ENCODE data around the gene KLHL13. TPM values are rescaled to one million over a fixed set of nuclear protein-coding genes. Genes with fewer than 3 reads are reported as not detected.
A peak's percentile ranks its signal among the peaks of the same experiment; 100 is the strongest.
"Not testable (repeated sequence)": the region's sequence is repeated elsewhere in the genome, so short reads cannot be mapped to it uniquely, and the experiment has no call there.

The KLHL13 gene, protein sequence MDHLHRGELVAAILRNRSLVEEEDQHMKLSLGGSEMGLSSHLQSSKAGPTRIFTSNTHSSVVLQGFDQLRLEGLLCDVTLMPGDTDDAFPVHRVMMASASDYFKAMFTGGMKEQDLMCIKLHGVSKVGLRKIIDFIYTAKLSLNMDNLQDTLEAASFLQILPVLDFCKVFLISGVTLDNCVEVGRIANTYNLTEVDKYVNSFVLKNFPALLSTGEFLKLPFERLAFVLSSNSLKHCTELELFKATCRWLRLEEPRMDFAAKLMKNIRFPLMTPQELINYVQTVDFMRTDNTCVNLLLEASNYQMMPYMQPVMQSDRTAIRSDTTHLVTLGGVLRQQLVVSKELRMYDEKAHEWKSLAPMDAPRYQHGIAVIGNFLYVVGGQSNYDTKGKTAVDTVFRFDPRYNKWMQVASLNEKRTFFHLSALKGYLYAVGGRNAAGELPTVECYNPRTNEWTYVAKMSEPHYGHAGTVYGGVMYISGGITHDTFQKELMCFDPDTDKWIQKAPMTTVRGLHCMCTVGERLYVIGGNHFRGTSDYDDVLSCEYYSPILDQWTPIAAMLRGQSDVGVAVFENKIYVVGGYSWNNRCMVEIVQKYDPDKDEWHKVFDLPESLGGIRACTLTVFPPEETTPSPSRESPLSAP
- total RNA-seq = not detected

GRCh38 chrX:118116713-118117550, at the start of gene KLHL13:
Gene KLHL13, minus strand, starts transcription at chrX:118116810. Its CDS starts 88,337 bp downstream, at chrX:118028473.
- peak within 1 kb of the TSS; percentile 48 for H3K4me3 Mint-ChIP-seq
- no peak within 1 kb of the TSS for H3K27ac Mint-ChIP-seq
- no peak for DNase-seq
- ChIA-PET CTCF (no interaction called here), POLR2A (no interaction called here)
- H3K4me1 Mint-ChIP-seq = no peaks in the 10 kb centered on the region
- no peaks in the 10 kb centered on the region for H3K36me3 Mint-ChIP-seq (ENCODE audit: low read depth)
- H3K27me3 Mint-ChIP-seq = peaks cover 25% of the 10 kb centered on the region
- no peaks in the 10 kb centered on the region for H3K9me3 Mint-ChIP-seq

DNA sequence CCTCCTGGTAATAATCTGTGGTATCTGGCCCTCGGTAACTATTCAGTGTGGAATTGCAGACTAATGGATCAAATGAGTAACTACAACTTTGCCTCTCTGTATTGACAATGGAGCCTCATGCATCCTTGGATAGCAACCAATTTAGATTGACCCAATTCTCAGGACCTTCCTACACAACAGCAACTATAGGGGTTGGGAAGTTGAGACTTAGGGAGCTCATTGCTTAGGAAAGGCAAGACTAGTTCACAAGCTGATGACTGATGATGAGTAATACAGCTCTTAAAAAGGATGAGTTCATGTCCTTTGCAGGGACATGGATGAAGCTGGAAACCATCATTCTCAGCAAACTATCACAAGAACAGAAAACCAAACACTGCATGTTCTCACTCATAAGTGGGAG, 47.5 kb upstream of the KLHL13 start:
- no peak for DNase-seq
- POLR2A ChIA-PET = no interaction called here
- Mint-ChIP-seq H3K36me3 (ENCODE audit: low read depth) (no peaks in the 10 kb centered on the region), H3K4me3 (no peak overlapping the region), H3K4me1 (no peaks in the 10 kb centered on the region), H3K27ac (no peak overlapping the region), H3K27me3 (no peaks in the 10 kb centered on the region), H3K9me3 (no peaks in the 10 kb centered on the region)
- CTCF ChIA-PET = no interaction called here

DNA sequence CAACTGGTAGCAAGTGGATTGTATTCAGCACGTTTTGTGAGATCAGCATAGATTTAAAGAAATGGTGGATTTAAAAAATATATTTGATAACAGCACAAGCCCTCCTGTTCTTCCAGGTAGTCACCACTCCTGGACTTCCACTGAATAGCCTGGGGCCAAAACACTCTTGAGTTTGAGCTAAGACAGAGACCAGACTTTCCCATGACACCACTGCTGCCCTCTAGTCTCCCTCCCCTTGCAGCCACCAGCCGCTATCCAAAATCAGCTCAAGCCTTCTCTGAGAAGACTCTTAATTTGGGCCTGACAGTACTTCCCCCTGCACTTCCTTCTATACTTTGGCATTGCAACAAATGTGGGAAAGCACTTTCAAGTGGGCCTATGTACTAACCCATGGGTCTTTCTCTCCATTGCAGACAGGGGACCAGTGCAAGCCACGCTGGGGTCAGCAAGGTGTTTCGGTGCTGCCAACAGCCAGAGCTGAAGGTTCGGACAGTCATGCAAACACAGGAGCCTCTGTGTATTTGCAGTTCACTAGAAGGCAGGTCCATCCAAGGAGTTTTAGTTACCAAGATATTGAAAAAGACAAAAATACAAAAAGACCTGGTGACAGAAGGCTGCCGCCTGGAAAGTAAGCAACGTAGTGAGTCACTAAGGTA, 40.5 kb upstream of the KLHL13 start:
- H3K27me3 Mint-ChIP-seq = no peaks in the 10 kb centered on the region
- H3K36me3 Mint-ChIP-seq (ENCODE audit: low read depth) = no peaks in the 10 kb centered on the region
- H3K4me3 Mint-ChIP-seq = no peak overlapping the region
- CTCF ChIA-PET = no interaction called here
- POLR2A ChIA-PET = no interaction called here
- no peak for DNase-seq
- no peak overlapping the region for H3K27ac Mint-ChIP-seq
- H3K9me3 Mint-ChIP-seq = no peaks in the 10 kb centered on the region
- no peaks in the 10 kb centered on the region for H3K4me1 Mint-ChIP-seq

GRCh38 chrX:118156254-118156952, 39.8 kb upstream of the KLHL13 start:
- Mint-ChIP-seq H3K27me3 (no peaks in the 10 kb centered on the region), H3K27ac (no peak overlapping the region), H3K36me3 (ENCODE audit: low read depth) (no peaks in the 10 kb centered on the region), H3K4me3 (no peak overlapping the region), H3K4me1 (no peaks in the 10 kb centered on the region), H3K9me3 (no peaks in the 10 kb centered on the region)
- DNase-seq = no peak
- POLR2A ChIA-PET = no interaction called here
- CTCF ChIA-PET = no interaction called here

GRCh38 chrX:118153270-118153669, 36.7 kb upstream of the KLHL13 start:
- CTCF ChIA-PET = no interaction called here
- POLR2A ChIA-PET = no interaction called here
- Mint-ChIP-seq H3K36me3 (ENCODE audit: low read depth) (no peaks in the 10 kb centered on the region), H3K27ac (no peak overlapping the region), H3K4me1 (no peaks in the 10 kb centered on the region), H3K4me3 (no peak overlapping the region), H3K9me3 (no peaks in the 10 kb centered on the region), H3K27me3 (no peaks in the 10 kb centered on the region)
- no peak for DNase-seq

DNA sequence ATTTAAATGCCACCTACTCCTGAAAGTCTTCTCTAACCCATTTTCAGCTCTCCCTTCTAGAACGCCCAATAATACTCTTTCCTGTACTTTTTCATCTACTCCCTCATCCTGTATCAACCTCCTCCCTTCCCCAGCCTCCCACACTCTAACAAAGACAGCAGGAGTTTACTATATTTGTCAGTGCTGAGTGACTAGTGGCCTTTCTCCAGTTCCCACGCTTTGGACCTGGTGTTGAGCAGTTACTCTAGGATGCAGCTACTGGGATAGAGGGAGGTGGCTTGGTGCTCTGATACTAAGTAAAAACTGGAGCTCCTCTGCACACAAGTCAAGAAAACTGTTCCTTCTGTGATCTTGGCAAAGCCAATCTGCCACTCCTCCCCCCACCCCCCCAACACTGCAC, 36.1 kb upstream of the KLHL13 start:
- H3K9me3 Mint-ChIP-seq = no peaks in the 10 kb centered on the region
- no peak overlapping the region for H3K4me3 Mint-ChIP-seq
- H3K27me3 Mint-ChIP-seq = no peaks in the 10 kb centered on the region
- no peaks in the 10 kb centered on the region for H3K36me3 Mint-ChIP-seq (ENCODE audit: low read depth)
- DNase-seq = no peak
- ChIA-PET POLR2A (no interaction called here), CTCF (no interaction called here)
- no peak overlapping the region for H3K27ac Mint-ChIP-seq
- no peaks in the 10 kb centered on the region for H3K4me1 Mint-ChIP-seq

GRCh38 chrX:118148737-118149136, 32.1 kb upstream of the KLHL13 start:
- CTCF ChIA-PET = no interaction called here
- Mint-ChIP-seq H3K4me1 (no peaks in the 10 kb centered on the region), H3K27me3 (no peaks in the 10 kb centered on the region), H3K36me3 (ENCODE audit: low read depth) (no peaks in the 10 kb centered on the region), H3K9me3 (no peaks in the 10 kb centered on the region), H3K27ac (no peak overlapping the region), H3K4me3 (no peak overlapping the region)
- POLR2A ChIA-PET = no interaction called here
- DNase-seq = no peak

GRCh38 chrX:118147771-118148170, 31.2 kb upstream of the KLHL13 start:
- POLR2A ChIA-PET; H3K36me3 Mint-ChIP-seq (ENCODE audit: low read depth); CTCF ChIA-PET; H3K9me3 Mint-ChIP-seq; H3K4me3 Mint-ChIP-seq; H3K4me1 Mint-ChIP-seq; H3K27ac Mint-ChIP-seq; DNase-seq; H3K27me3 Mint-ChIP-seq: not testable (repeated sequence)

GRCh38 chrX:118143578-118143977, 27.0 kb upstream of the KLHL13 start:
- no peak for DNase-seq
- Mint-ChIP-seq H3K36me3 (ENCODE audit: low read depth) (no peaks in the 10 kb centered on the region), H3K27ac (no peak overlapping the region), H3K4me1 (no peaks in the 10 kb centered on the region), H3K4me3 (no peak overlapping the region), H3K9me3 (no peaks in the 10 kb centered on the region), H3K27me3 (no peaks in the 10 kb centered on the region)
- CTCF ChIA-PET = no interaction called here
- POLR2A ChIA-PET = no interaction called here

DNA sequence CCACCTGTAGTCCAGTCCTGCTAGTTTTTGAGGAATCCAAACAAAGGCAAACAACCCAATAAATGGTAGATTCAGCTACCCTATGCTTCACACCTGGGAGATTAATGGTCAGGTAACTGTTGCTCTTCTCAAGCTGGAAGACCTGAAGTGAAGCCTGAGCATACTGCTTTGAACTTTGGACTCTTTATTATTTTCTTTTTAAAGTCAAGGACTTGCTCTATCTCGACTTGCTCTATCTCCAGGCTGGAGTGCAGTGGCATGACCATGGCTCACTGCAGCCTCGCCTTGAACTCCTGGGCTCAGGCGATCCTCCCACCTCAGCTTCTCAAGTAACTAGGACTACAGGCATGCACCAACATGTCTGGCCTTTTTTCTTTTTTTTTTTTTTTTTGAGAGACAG, 14.7 kb upstream of the KLHL13 start:
- Mint-ChIP-seq H3K27ac (no peak overlapping the region), H3K4me3 (no peak overlapping the region), H3K9me3 (no peaks in the 10 kb centered on the region), H3K27me3 (no peaks in the 10 kb centered on the region), H3K36me3 (ENCODE audit: low read depth) (no peaks in the 10 kb centered on the region), H3K4me1 (no peaks in the 10 kb centered on the region)
- no peak for DNase-seq
- POLR2A ChIA-PET = no interaction called here
- CTCF ChIA-PET = no interaction called here

- H3K4me1 Mint-ChIP-seq = no peaks in the 10 kb centered on the region
- no peak overlapping the region for H3K4me3 Mint-ChIP-seq
- ChIA-PET POLR2A (no interaction called here), CTCF (no interaction called here)
- no peaks in the 10 kb centered on the region for H3K36me3 Mint-ChIP-seq (ENCODE audit: low read depth)
- H3K9me3 Mint-ChIP-seq = no peaks in the 10 kb centered on the region
- DNase-seq = no peak
- no peak overlapping the region for H3K27ac Mint-ChIP-seq
- no peaks in the 10 kb centered on the region for H3K27me3 Mint-ChIP-seq
Observed at GRCh38 chrX:118129681-118130080, 13.1 kb upstream of the KLHL13 start.

DNA sequence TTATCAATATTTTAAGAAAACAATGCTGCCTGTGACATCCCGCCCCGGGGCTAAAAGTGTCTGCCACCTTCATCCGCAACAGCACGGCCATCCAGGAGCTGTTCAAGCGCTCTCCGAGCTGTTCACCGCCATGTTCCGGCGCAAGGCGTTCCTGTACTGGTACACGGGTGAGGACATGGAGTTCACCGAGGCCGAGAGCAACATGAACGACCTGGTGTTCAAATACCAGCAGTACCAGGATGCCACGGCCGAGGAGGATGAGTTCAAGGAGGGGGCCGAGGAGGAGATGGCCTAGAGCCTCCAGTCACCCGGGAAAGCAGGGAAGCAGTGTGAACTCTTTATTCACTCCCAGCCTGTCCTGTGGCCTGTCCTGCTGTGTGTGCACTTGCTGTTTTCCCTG, 12.1 kb upstream of the KLHL13 start:
- Mint-ChIP-seq H3K27ac (no peak overlapping the region), H3K36me3 (ENCODE audit: low read depth) (no peaks in the 10 kb centered on the region), H3K4me1 (no peaks in the 10 kb centered on the region), H3K4me3 (no peak overlapping the region), H3K27me3 (no peaks in the 10 kb centered on the region), H3K9me3 (no peaks in the 10 kb centered on the region)
- ChIA-PET CTCF (no interaction called here), POLR2A (no interaction called here)
- DNase-seq = no peak

DNA sequence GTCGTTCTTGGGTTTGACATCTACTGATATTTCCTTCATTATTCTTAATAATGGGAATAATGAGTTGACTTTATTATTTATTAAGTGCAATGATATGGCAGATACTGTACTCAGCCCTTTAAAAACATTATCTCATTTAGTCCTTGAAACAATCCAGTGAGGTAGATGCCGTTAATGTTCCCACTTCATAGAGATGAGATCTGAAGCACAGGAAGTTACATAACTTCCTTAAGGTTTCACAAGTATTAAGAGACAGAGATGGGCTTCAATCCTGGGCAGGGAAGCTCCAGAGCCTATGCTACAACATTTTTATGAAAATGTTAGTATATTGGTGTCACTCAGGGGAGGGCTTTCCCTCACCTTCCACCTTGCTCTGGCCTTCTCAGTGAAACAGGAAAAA, 9.7 kb upstream of the KLHL13 start:
- H3K36me3 Mint-ChIP-seq (ENCODE audit: low read depth) = no peaks in the 10 kb centered on the region
- no peak overlapping the region for H3K27ac Mint-ChIP-seq
- POLR2A ChIA-PET = no interaction called here
- no peaks in the 10 kb centered on the region for H3K27me3 Mint-ChIP-seq
- H3K4me1 Mint-ChIP-seq = no peaks in the 10 kb centered on the region
- DNase-seq = no peak
- CTCF ChIA-PET = no interaction called here
- H3K4me3 Mint-ChIP-seq = no peak overlapping the region
- H3K9me3 Mint-ChIP-seq = no peaks in the 10 kb centered on the region

All from activated CD4-positive, alpha-beta memory T cell treated with anti-CD3 and anti-CD28 coated beads, Interleukin-2, amount 10 ng/mL, durations not matched to agents 7 days and 5 days (primary cell).